K562 (cell line): ENCODE measurements around the gene EMX2. TPM values are rescaled to one million over a fixed set of nuclear protein-coding genes. Genes with fewer than 3 reads are reported as not detected.

Experiments used
- ATAC-seq: fragments of 200-7000 bp; cut with Tn5 transposase; 3 replicates; pipeline ENCODE4 v1.9.1; 2020; ENCODE audit warnings: moderate library complexity
- BruUV-seq: library from RNA; stranded (reverse); fragments of 400-500 nt; replicated peaks from 2 replicates; lab custom pipeline; 2021; lab: Mats Ljungman, UMichigan
- CTCF ChIA-PET: fragments of 300-600 bp; formaldehyde crosslinking; extraction: SDS; loops from one replicate; lab custom pipeline; 2021; ENCODE audit warnings: low intra/inter-chr PET ratio; lab: Yijun Ruan, JAX
- POLR2A ChIA-PET: fragments of 300-600, 350-650 bp; sonication (Branson Sonifier 250); formaldehyde crosslinking; extraction: SDS; loops from one replicate; lab custom pipeline; 2021; ENCODE audit warnings: antibody characterized with exemption, inconsistent platforms; lab: Yijun Ruan, JAX
- DNase-seq, 4 experiments: peaks; one replicate each; pipeline versions ENCODE4 v3.0.0 to v3.0.0-alpha.2; 2011 to 2018; ENCODE audit warnings: low spot score in 3 of 4, mixed read lengths in 3 of 4; ENCODE audit errors: extremely low read depth in 1 of 4
- FAIRE-seq: peaks from 2 replicates; lab custom pipeline; 2011; peaks lifted over from hg19 to GRCh38; lab: Jason Lieb, UNC
- H2AFZ ChIP-seq: 2 replicates; pipeline ENCODE4 v1.6.0; 2011; ENCODE audit warnings: low read depth, low read length, control low read depth, inconsistent platforms
- H3K27ac ChIP-seq: fragments of 200-600 bp; 3 replicates; pipeline ENCODE4 v1.8.0; 2011; ENCODE audit warnings: low read depth, mild to moderate bottlenecking, control low read depth, inconsistent platforms, low read length, moderate library complexity, mixed read lengths; ENCODE audit errors: extremely low read depth
- H3K27me3 ChIP-seq, 2 experiments: fragments of 300-600 bp in 1 of 2; 2 replicates in 1 of 2; 3 replicates in 1 of 2; pipeline versions ENCODE4 v1.6.0 to v1.8.0; 2011; ENCODE audit warnings: inconsistent platforms in 2 of 2, low read length in 2 of 2, mild to moderate bottlenecking in 1 of 2, mixed read lengths in 1 of 2, moderate library complexity in 1 of 2; ENCODE audit not compliant: control insufficient read depth in 2 of 2, insufficient read depth in 2 of 2
- H3K36me3 ChIP-seq: fragments of 300-600 bp; 3 replicates; pipeline ENCODE4 v1.8.0; 2011; ENCODE audit warnings: mild to moderate bottlenecking, low read length, inconsistent platforms; ENCODE audit not compliant: control insufficient read depth, insufficient read depth
- H3K4me1 ChIP-seq, 2 experiments: fragments of 200-600 bp in 1 of 2; replicated peaks in 1 of 2; 2 replicates in 1 of 2; 3 replicates in 1 of 2; pipeline versions ENCODE4 v1.5.1 to v1.8.0; 2011; ENCODE audit warnings: inconsistent platforms in 2 of 2, low read length in 2 of 2, mild to moderate bottlenecking in 1 of 2, mixed read lengths in 1 of 2, moderate library complexity in 1 of 2; ENCODE audit not compliant: control insufficient read depth in 2 of 2, insufficient read depth in 2 of 2
- H3K4me2 ChIP-seq: 2 replicates; pipeline ENCODE4 v1.6.1; 2011; ENCODE audit warnings: low read length, control low read depth, inconsistent platforms, mixed read lengths; ENCODE audit not compliant: insufficient read depth
- H3K4me3 ChIP-seq: fragments of 200-600 bp; sonication (generic), shearing (Covaris generic); 2 replicates; pipeline ENCODE4 v1.5.1; 2016; ENCODE audit warnings: control low read depth, inconsistent platforms
- H3K79me2 ChIP-seq: fragments of 200-600 bp; 3 replicates; pipeline ENCODE4 v1.8.0; 2011; ENCODE audit warnings: low read length, inconsistent platforms; ENCODE audit not compliant: control insufficient read depth, insufficient read depth
- H3K9ac ChIP-seq, 2 experiments: 2 replicates each; pipeline versions ENCODE4 v1.6.0 to v1.6.1; 2011; ENCODE audit warnings: low read depth in 2 of 2, low read length in 2 of 2, control low read depth in 1 of 2, inconsistent platforms in 1 of 2, mild to moderate bottlenecking in 1 of 2, mixed read lengths in 1 of 2; ENCODE audit not compliant: insufficient read depth in 1 of 2
- H3K9me1 ChIP-seq: one replicate; pipeline ENCODE4 v1.6.0; 2011; ENCODE audit warnings: inconsistent platforms, mild to moderate bottlenecking, low read length, moderate library complexity; ENCODE audit not compliant: control insufficient read depth, insufficient read depth
- H3K9me3 ChIP-seq: replicated peaks from 2 replicates; pipeline ENCODE4 v1.5.1; 2011; ENCODE audit warnings: low read depth, low read length, inconsistent platforms; ENCODE audit not compliant: control insufficient read depth, insufficient read depth
- H4K20me1 ChIP-seq: replicated peaks from 2 replicates; pipeline ENCODE4 v1.6.1; 2011; ENCODE audit warnings: low read length, inconsistent platforms, mixed read lengths; ENCODE audit not compliant: control insufficient read depth, insufficient read depth
- ARID1B ChIP-seq: fragments of 450-650 bp; IDR thresholded peaks from 2 replicates; pipeline ENCODE4 v1.6.1; 2016; ENCODE audit warnings: antibody characterized with exemption, mild to moderate bottlenecking, inconsistent platforms
- BCL6 ChIP-seq: fragments of 250-450 bp; sonication (Bioruptor Pico); IDR thresholded peaks from 2 replicates; pipeline ENCODE4 v1.4.0; 2020
- CBFA2T2 ChIP-seq: fragments of 450-650 bp; conservative IDR thresholded peaks from 2 replicates; pipeline ENCODE4 v1.6.1; 2017; ENCODE audit warnings: mild to moderate bottlenecking
- FOXA1 ChIP-seq: fragments of 450-650 bp; IDR thresholded peaks from 2 replicates; pipeline ENCODE4 v1.6.1; 2016; ENCODE audit warnings: mild to moderate bottlenecking, borderline replicate concordance
- HDAC8 ChIP-seq: fragments of 450-650 bp; IDR thresholded peaks from 2 replicates; pipeline ENCODE4 v1.6.1; 2016; ENCODE audit warnings: mild to moderate bottlenecking, missing genetic modification characterization, moderate library complexity, missing compliant biosample characterization
- RAD21 ChIP-seq, 2 experiments: fragments of 250-450 bp in 1 of 2; fragments of 450-650 bp in 1 of 2; sonication (Bioruptor Pico) in 1 of 2; formaldehyde crosslinking in 1 of 2; IDR thresholded peaks in 1 of 2; conservative IDR thresholded peaks in 1 of 2; 2 replicates each; pipeline versions ENCODE4 v1.4.0 to v1.8.0; 2020 to 2022; ENCODE audit warnings: mild to moderate bottlenecking in 2 of 2, moderate library complexity in 1 of 2
- SMC3 ChIP-seq: conservative IDR thresholded peaks from 2 replicates; pipeline ENCODE4 v1.6.1; 2011; ENCODE audit warnings: low read depth, low read length, improper control_type of control experiment; ENCODE audit not compliant: insufficient read depth
- TAF9B ChIP-seq: fragments of 450-650 bp; IDR thresholded peaks from 2 replicates; pipeline ENCODE4 v1.6.1; 2018; ENCODE audit warnings: mild to moderate bottlenecking; ENCODE audit not compliant: partially characterized antibody
- ZNF197 ChIP-seq: fragments of 200-800 bp; sonication (Bioruptor generic); IDR thresholded peaks from 2 replicates; pipeline ENCODE4 v1.6.1; 2016; ENCODE audit warnings: low read depth, missing genetic modification characterization, missing compliant biosample characterization
- ZNF561 ChIP-seq: fragments of 450-650 bp; formaldehyde crosslinking; conservative IDR thresholded peaks from 2 replicates; pipeline ENCODE4 v1.4.0; 2020; ENCODE audit warnings: mild to moderate bottlenecking, moderate library complexity
- WGBS: fragments of 100-300 bp; shearing (Covaris generic); methylation state at CpG from one replicate; pipeline ENCODE4 v1.1.6; 2016; ENCODE audit warnings: low coverage, mixed read lengths; ENCODE audit not compliant: insufficient coverage; ENCODE audit errors: missing lambda C conversion rate; 5-methylcytosine and 5-hydroxymethylcytosine counted together
- in situ Hi-C: fragments of 300-500 bp; cut with MboI; formaldehyde crosslinking; loops from 4 replicates; pipeline ENCODE4 v1.15.0; 2018; ENCODE audit warnings: inconsistent platforms, mixed read lengths
- intact Hi-C: fragments of 100-400 bp; cut with micrococcal nuclease; formaldehyde crosslinking; loops from 2 replicates; pipeline ENCODE4 v1.14.2; 2022
- polyA plus RNA-seq, 8 experiments: library from polyadenylated mRNA; depleted of rRNA in 4 of 8; stranded (reverse) in 5 of 8; unstranded in 3 of 8; fragments of >200 nt; fragmentation: Nextera tagmentation in 2 of 8; fragmentation: Illumina TruSeq in 1 of 8; extraction: Ambion mirVana in 2 of 8; extraction: Trizol in 1 of 8; gene quantifications; 2 replicates each; pipeline versions ENCODE4 v1.2.1 to v1.2.3, GENCODE V29; 2011 to 2014; ENCODE audit warnings: inconsistent platforms in 1 of 8, missing spikeins in 1 of 8
- total RNA-seq, 7 experiments: library from RNA; depleted of rRNA in 6 of 7; stranded (reverse); fragments of >200 nt in 6 of 7; fragmentation: Illumina TruSeq in 2 of 7; extraction: Trizol in 2 of 7; gene quantifications; 2 replicates each; pipeline versions ENCODE4 v1.2.1 to v1.2.3, GENCODE V29; 2011 to 2021; ENCODE audit warnings: low replicate concordance in 1 of 7
- TF ChIP-seq, protein P1 (sequence below), 2 experiments: fragments of 250-450 bp in 1 of 2; fragments of 450-650 bp in 1 of 2; sonication (Bioruptor Pico) in 1 of 2; IDR thresholded peaks; 2 replicates each; pipeline versions ENCODE4 v1.6.1 to v1.8.0; 2016 to 2021; ENCODE audit warnings: mild to moderate bottlenecking in 2 of 2, moderate library complexity in 2 of 2, missing compliant biosample characterization in 1 of 2, missing genetic modification characterization in 1 of 2
- TF ChIP-seq, protein P2 (sequence below), 3 experiments: IDR thresholded peaks in 2 of 3; conservative IDR thresholded peaks in 1 of 3; 2 replicates each; pipeline ENCODE4 v1.5.1; 2011 to 2012; ENCODE audit warnings: low read length in 3 of 3, mild to moderate bottlenecking in 3 of 3, control low read depth in 2 of 3, improper control_type of control experiment in 1 of 3, inconsistent platforms in 1 of 3, low read depth in 1 of 3, mixed read lengths in 1 of 3, moderate library complexity in 1 of 3; ENCODE audit not compliant: insufficient read depth in 2 of 3

Gene EMX2
- total and polyA plus RNA-seq, 9 of the 15 experiments (the other 6 are each of a cell fraction or from before 2014, with no cell fraction given) = not detected

DNA sequence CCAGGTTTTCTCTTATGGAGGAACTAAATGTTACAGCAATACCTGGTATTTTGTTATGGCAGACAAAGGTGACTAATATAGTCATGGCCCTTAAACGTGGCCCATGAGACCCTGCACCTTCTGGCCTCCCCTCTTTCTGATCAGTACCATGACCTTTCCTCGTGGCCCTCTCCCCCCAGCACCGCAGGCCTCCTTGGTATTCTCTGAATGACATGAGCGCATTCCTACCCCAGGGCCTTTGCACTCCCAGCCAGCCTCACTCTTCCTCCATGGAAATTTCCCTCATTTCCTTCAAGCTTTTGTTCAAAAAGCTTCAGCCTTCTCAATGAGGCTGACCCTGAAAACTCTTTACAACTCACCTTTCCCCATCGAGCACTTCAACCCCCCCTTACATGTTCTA lies 46.5 kb upstream of the EMX2 start:
- Histone ChIP-seq H2AFZ (no peak overlapping the region), H3K9me1 (no peaks in the 10 kb centered on the region), H3K27me3 (peaks cover 0 to 32% of the 10 kb centered on the region in 2 experiments; a peak in 3 of 5 replicates), H3K9ac (no peak overlapping the region), H3K36me3 (no peaks in the 10 kb centered on the region)
- no peak for ATAC-seq
- ChIA-PET POLR2A (no interaction called here), CTCF (no interaction called here)
- WGBS = 8% methylated on average over 5 of the region's 5 CpGs
- in situ Hi-C loops = no loop called here
- BruUV-seq = no TSS peak
- DNase-seq = no peak
- FAIRE-seq = no peak
- TF ChIP-seq BCL6 (CRISPR knock-in tag) (no peak), FOXA1 (no peak)
- TF ChIP-seq, all 486 proteins: peak for 0
- intact Hi-C loops = loop anchor here (2.0 kb wide), 2 partner anchors 745 to 753 kb away; no protein-coding TSS in a partner anchor
- no peak overlapping the region for H3K27ac ChIP-seq
- H4K20me1 ChIP-seq = 0 out of 2 replicates have a peak, but pooled peaks cover 3% of the 10 kb centered on the region
- H3K4me3 ChIP-seq = no peak overlapping the region
- no peaks in the 10 kb centered on the region; a peak in 2 of 5 replicates for H3K4me1 ChIP-seq
- no peaks in the 10 kb centered on the region for H3K9me3 ChIP-seq
- no peaks in the 10 kb centered on the region for H3K79me2 ChIP-seq
- no peak overlapping the region for H3K4me2 ChIP-seq

DNA sequence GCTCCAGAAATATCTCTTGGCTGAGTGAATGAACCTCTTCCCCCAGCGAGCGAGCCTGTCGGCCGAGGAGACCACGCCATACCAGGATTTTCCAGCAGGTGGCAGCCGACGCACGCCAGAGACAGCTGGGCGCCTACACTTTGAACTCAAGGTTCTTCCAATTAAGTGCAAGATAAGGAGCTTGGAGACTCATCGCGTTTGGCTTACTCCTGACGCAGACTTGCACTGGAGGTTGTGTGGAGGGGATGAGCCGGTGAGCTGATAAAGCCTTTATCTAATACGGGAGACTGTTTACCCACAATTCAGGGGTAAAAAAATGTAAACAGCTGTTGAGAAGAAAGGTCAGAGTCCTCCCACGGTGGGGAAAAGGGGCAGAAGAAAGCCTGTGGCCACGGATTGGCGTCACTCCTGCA lies 45.9 kb upstream of the EMX2 start:
- intact Hi-C loops (loop anchor here (2.0 kb wide), 2 partner anchors 744 to 752 kb away; no protein-coding TSS in a partner anchor), in situ Hi-C loops (no loop called here)
- Histone ChIP-seq H3K36me3 (no peaks in the 10 kb centered on the region), H2AFZ (no peak overlapping the region), H3K27ac (no peak overlapping the region), H3K9me1 (no peaks in the 10 kb centered on the region), H3K9me3 (no peaks in the 10 kb centered on the region), H3K4me3 (no peak overlapping the region), H3K79me2 (no peaks in the 10 kb centered on the region), H3K4me2 (peak overlapping the region; percentile 18; the same call in 1 of the 2 replicates), H3K27me3 (peaks cover under 1 to 33% of the 10 kb centered on the region in 2 experiments; a peak in 4 of 5 replicates), H4K20me1 (0 out of 2 replicates have a peak, but pooled peaks cover 3% of the 10 kb centered on the region), H3K9ac (no peak overlapping the region), H3K4me1 (no peaks in the 10 kb centered on the region; a peak in 2 of 5 replicates)
- BruUV-seq = no TSS peak
- ATAC-seq (peak; percentile 97), DNase-seq (peak; percentile 67 to 81 (median 72)), FAIRE-seq (peak; percentile 85)
- WGBS = under 1% methylated on average over 16 of the region's 17 CpGs
- POLR2A ChIA-PET = interaction anchor here (0.6 to 0.7 kb wide), 2 partner anchors 38 to 291 kb away, joined by 4 read pairs; no protein-coding TSS in a partner anchor
- CTCF ChIA-PET = interaction anchor here (0.7 to 0.8 kb wide), 2 partner anchors 744 to 927 kb away, joined by 3 read pairs; no protein-coding TSS in a partner anchor
- peak; percentile 25; the same call in 1 of the 2 replicates for TF ChIP-seq ARID1B
- TF ChIP-seq, protein P1, sequence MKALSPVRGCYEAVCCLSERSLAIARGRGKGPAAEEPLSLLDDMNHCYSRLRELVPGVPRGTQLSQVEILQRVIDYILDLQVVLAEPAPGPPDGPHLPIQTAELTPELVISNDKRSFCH (CRISPR knock-in tag; IDR thresholded peaks at IDR 0.05) = no peak
- TF ChIP-seq, protein P1 (tag; IDR thresholded peaks at IDR 0.05) = 0 out of 2 replicates have a peak, but pooled peaks have one; percentile 80
- TF ChIP-seq SMC3 = peak; percentile 82
- peak; percentile 82 to 88 for TF ChIP-seq RAD21 (CRISPR knock-in tag; conservative IDR thresholded peaks at IDR 0.05 in 1 of 2, IDR thresholded peaks at IDR 0.05 in 1 of 2)
- TF ChIP-seq ZNF197 (CRISPR knock-in tag) = no peak
- no peak for TF ChIP-seq ZNF561 (CRISPR knock-in tag)
- TF ChIP-seq HDAC8 (tag) = no peak
- TF ChIP-seq, protein P2, sequence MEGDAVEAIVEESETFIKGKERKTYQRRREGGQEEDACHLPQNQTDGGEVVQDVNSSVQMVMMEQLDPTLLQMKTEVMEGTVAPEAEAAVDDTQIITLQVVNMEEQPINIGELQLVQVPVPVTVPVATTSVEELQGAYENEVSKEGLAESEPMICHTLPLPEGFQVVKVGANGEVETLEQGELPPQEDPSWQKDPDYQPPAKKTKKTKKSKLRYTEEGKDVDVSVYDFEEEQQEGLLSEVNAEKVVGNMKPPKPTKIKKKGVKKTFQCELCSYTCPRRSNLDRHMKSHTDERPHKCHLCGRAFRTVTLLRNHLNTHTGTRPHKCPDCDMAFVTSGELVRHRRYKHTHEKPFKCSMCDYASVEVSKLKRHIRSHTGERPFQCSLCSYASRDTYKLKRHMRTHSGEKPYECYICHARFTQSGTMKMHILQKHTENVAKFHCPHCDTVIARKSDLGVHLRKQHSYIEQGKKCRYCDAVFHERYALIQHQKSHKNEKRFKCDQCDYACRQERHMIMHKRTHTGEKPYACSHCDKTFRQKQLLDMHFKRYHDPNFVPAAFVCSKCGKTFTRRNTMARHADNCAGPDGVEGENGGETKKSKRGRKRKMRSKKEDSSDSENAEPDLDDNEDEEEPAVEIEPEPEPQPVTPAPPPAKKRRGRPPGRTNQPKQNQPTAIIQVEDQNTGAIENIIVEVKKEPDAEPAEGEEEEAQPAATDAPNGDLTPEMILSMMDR (IDR thresholded peaks at IDR 0.05 in 2 of 3, conservative IDR thresholded peaks at IDR 0.05 in 1 of 3; ENCODE audit: insufficient read depth in 2 of 3, low read depth in 1 of 3, low read length in 3 of 3) = peak; percentile 84 to 90 (median 88)
- TF ChIP-seq TAF9B = no peak
- peak; percentile 18; the same call in 1 of the 2 replicates for TF ChIP-seq CBFA2T2
